Breast epithelium (tissue), 4 donors: ENCODE results near the gene AHRR. TPM values are rescaled to one million over a fixed set of nuclear protein-coding genes. Genes with fewer than 3 reads are reported as not detected.
"Not testable (repeated sequence)": the region's sequence is repeated elsewhere in the genome, so short reads cannot be mapped to it uniquely, and the experiment has no call there.

Source experiments
- DNase-seq, 2 donors: peaks; one replicate each; pipeline ENCODE4 v3.0.0-alpha.2; 2019; ENCODE audit warnings: low spot score in 2 of 2
- H3K27ac ChIP-seq, 2 donors: fragments of 200-600 bp; sonication (generic) in 1 of 2; one replicate each; pipeline ENCODE4 v1.5.1; 2016 to 2019; ENCODE audit warnings: mild to moderate bottlenecking in 1 of 2
- H3K27me3 ChIP-seq, 2 donors: fragments of 200-600 bp; sonication (generic) in 1 of 2; one replicate each; pipeline versions ENCODE4 v1.5.1 to v1.6.0; 2017 to 2019; ENCODE audit warnings: control low read depth in 1 of 2, mild to moderate bottlenecking in 1 of 2
- H3K36me3 ChIP-seq: fragments of 200-600 bp; one replicate; pipeline ENCODE4 v1.5.1; 2019
- H3K4me1 ChIP-seq, 2 donors: fragments of 200-600 bp; sonication (generic); one replicate each; pipeline ENCODE4 v1.5.1; 2016 to 2019; ENCODE audit warnings: control low read depth in 1 of 2
- H3K4me3 ChIP-seq, 3 donors: fragments of 200-600 bp; sonication (generic); 1 replicate in 2 of 3; 2 replicates in 1 of 3; pipeline ENCODE4 v1.5.1; 2016 to 2019; ENCODE audit warnings: mild to moderate bottlenecking in 3 of 3, moderate library complexity in 2 of 3
- H3K9me3 ChIP-seq, 2 donors: fragments of 200-600 bp; sonication (generic) in 1 of 2; one replicate each; pipeline ENCODE4 v1.5.1; 2016 to 2019; ENCODE audit warnings: control low read depth in 1 of 2
- POLR2A ChIP-seq: fragments of 450-650 bp; IDR thresholded peaks from one replicate; pipeline ENCODE4 v1.6.1; 2016; ENCODE audit warnings: antibody characterized with exemption, mild to moderate bottlenecking, moderate library complexity
- POLR2AphosphoS5 ChIP-seq, 3 donors: sonication (generic); formaldehyde crosslinking; IDR thresholded peaks; one replicate each; pipeline ENCODE4 v1.6.1; 2017; ENCODE audit warnings: antibody characterized with exemption in 3 of 3
- intact Hi-C: fragments of 100-400 bp; cut with DNase I; formaldehyde crosslinking; loops from one replicate; pipeline ENCODE4 v1.15.1; 2023; ENCODE audit warnings: low total_unique reads
- total RNA-seq, 3 donors: library from RNA; depleted of rRNA; stranded (reverse); fragments of >200 nt; gene quantifications; one replicate each; pipeline ENCODE4 v1.1.0, GENCODE V29; 2016
- TF ChIP-seq, protein P1 (sequence below), 3 donors: fragments of 450-650 bp; IDR thresholded peaks; one replicate each; pipeline ENCODE4 v1.5.1; 2016 to 2017; ENCODE audit warnings: antibody characterized with exemption in 3 of 3, mild to moderate bottlenecking in 3 of 3, moderate library complexity in 3 of 3

The AHRR gene
- total RNA-seq, 3 donors from 2014 or later, result 0.88 to 0.98 TPM; not detected in 1

DNA sequence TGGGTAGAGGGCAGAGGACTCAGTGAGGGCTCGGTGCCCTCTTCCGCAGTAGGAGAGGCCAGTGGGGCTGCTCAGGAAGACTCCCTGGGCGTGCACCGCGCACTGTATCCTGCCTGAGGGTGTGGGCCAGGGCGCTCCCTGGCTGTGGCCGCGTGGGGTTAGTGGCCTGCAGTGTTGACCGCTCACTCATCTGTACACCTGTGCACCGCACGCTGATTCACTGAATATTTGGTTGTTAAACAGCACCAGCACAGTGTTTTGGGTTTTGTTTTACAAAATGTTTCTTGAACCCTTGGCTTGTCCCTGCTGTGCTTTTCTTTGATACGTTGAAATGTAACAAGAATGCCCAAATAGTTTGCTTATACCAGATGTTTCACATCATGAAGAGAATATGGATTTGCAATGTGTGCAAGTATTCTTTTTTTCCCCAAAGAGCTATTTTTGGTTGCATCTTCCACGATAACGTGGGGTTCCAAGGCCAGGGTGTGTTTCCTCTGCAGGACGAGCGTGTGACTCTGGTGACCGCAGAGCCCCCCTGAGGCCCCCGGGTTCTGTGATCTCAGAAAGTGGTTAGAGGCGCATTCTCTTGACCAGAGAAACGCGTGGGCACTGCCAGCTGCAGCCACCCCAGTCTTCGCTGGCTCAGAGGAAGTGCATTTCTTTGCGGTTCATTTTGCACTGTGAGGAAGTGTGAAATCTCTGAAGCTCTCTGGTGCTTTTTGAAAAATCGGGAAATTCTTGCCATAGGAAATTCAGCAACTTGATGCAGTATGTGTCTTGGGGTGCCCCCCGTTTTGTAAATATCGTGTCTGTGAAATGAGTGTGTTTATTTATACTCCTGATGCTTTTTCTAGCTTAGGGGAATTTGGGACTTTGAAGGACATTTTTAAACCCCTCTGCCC lies 46.9 kb downstream of the AHRR start:
- Histone ChIP-seq H3K9me3 (peaks cover 6 to 14% of the 10 kb centered on the region in 2 donors), H3K27ac (no peak overlapping the region)
- DNase-seq, result peak in 1 of 2 donors; percentile 10

DNA sequence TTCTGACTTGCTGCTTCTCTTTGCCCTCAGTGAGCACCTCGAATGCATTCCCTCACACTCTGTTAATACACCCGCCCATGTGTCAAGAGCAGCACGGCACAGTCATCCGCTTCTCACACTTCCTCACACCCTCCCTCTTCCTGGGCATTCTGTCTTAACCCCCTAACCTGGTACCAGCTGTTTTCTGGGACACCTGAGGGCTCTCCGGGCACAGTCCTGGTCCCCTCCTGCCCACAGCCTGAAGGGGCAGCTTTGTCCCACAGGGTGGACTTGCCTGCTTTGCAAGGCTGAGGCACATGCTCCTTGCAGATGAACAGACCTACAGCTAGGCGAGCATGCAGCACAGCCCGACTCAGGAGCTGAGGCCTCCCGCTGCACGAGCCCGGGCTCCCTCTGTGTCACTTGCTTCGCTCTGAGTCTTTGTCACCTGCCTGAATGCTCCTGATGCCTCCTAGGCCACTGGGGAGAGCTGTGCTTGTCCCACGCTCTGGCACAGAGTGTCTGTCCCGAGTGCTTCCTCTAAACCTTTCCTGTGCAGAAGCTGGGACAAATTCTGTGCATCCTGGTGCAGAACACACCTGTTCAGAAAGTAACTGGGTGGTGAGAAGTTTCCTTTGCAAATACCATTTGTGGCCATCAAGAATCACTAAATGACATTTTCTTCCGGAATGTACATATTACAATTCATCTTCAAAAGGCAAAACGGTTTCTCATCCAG lies 47.8 kb downstream of the AHRR start:
- intact Hi-C loops, result no loop called here
- Histone ChIP-seq H3K9me3 (peaks cover 5 to 14% of the 10 kb centered on the region in 2 donors), H3K4me1 (peaks cover 0 to 6% of the 10 kb centered on the region in 2 donors), H3K27ac (no peak overlapping the region), H3K36me3 (no peaks in the 10 kb centered on the region), H3K27me3 (no peaks in the 10 kb centered on the region), H3K4me3 (no peak overlapping the region)
- DNase-seq, result peak in 1 of 2 donors; percentile 10
- TF ChIP-seq, protein P1, sequence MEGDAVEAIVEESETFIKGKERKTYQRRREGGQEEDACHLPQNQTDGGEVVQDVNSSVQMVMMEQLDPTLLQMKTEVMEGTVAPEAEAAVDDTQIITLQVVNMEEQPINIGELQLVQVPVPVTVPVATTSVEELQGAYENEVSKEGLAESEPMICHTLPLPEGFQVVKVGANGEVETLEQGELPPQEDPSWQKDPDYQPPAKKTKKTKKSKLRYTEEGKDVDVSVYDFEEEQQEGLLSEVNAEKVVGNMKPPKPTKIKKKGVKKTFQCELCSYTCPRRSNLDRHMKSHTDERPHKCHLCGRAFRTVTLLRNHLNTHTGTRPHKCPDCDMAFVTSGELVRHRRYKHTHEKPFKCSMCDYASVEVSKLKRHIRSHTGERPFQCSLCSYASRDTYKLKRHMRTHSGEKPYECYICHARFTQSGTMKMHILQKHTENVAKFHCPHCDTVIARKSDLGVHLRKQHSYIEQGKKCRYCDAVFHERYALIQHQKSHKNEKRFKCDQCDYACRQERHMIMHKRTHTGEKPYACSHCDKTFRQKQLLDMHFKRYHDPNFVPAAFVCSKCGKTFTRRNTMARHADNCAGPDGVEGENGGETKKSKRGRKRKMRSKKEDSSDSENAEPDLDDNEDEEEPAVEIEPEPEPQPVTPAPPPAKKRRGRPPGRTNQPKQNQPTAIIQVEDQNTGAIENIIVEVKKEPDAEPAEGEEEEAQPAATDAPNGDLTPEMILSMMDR (IDR thresholded peaks at IDR 0.05), result no peak
- no peak for TF ChIP-seq POLR2AphosphoS5 (IDR thresholded peaks at IDR 0.05)
- TF ChIP-seq POLR2A, result no peak

More for the DNA sequence above, 46.9 kb downstream of the AHRR start:
- TF ChIP-seq, protein P1 (IDR thresholded peaks at IDR 0.05), result no peak
- no peak for TF ChIP-seq POLR2AphosphoS5 (IDR thresholded peaks at IDR 0.05)
- no peak for TF ChIP-seq POLR2A
- Histone ChIP-seq H3K27me3 (no peaks in the 10 kb centered on the region), H3K4me3 (no peak overlapping the region), H3K4me1 (no peaks in the 10 kb centered on the region), H3K36me3 (no peaks in the 10 kb centered on the region)
- intact Hi-C loops, result no loop called here

DNA sequence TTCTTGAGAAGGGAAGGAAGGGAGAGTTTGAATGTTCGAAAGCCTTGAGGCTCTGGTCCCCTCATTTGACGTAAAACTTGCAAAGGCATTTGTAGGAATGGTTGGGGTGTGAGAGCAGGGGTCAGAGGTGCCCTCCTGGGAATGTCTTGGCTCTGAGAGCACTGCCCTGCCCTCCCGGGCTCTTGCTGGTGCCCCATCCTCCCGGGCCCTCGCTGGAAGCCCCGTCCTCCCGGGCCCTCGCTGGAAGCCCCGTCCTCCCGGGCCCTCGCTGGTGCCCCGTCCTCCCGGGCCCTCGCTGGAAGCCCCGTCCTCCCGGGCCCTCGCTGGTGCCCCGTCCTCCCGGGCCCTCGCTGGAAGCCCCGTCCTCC lies 48.3 kb downstream of the AHRR start:
- H3K4me3 ChIP-seq, intact Hi-C loops, H3K4me1 ChIP-seq, H3K27me3 ChIP-seq, H3K36me3 ChIP-seq, DNase-seq, H3K27ac ChIP-seq: not testable (repeated sequence)
- H3K9me3 ChIP-seq, result peaks cover 5 to 14% of the 10 kb centered on the region in 2 donors

DNA sequence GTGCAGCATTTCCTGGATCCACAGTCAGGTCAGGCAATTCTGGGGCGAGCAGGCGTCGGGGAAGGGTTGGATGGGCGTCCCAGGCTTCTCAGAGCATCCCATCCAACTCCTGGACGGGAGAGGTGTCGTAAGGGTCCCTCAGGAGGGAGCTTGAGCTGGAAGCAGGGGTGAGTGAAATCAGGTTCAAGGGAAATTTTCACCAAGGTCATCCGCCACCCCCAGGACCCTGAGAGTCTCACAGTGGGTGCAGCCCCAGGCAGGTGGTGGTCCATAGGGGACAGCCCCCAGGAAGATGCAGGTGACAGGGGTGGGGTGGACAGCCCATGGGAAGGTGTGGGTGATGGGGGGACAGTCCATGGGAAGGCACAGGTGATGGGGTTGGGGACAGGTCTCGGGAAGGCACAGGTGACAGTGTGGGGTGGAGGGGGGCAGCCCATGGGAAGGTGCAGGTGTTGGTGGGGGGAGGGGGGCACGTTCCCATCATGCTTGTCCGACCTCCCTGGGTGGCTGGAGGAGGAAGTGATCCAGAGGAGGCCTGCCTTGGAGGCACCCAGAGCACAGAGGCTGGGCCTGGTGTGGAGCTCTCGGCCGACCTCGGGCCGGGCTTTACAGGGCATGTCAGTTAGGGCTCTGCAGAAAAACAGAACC lies 48.9 kb downstream of the AHRR start:
- H3K4me1 ChIP-seq, result peaks cover 0 to 6% of the 10 kb centered on the region in 2 donors
- TF ChIP-seq POLR2AphosphoS5 (IDR thresholded peaks at IDR 0.05), result no peak
- TF ChIP-seq, protein P1 (IDR thresholded peaks at IDR 0.05), result no peak
- no peak for TF ChIP-seq POLR2A
- no peak overlapping the region for H3K4me3 ChIP-seq
- H3K36me3 ChIP-seq, result no peaks in the 10 kb centered on the region
- H3K27me3 ChIP-seq, result no peaks in the 10 kb centered on the region
- H3K27ac ChIP-seq, result no peak overlapping the region
- intact Hi-C loops, result no loop called here
- DNase-seq, result peak in 1 of 2 donors; percentile 6
- H3K9me3 ChIP-seq, result peaks cover 5 to 14% of the 10 kb centered on the region in 2 donors

DNA sequence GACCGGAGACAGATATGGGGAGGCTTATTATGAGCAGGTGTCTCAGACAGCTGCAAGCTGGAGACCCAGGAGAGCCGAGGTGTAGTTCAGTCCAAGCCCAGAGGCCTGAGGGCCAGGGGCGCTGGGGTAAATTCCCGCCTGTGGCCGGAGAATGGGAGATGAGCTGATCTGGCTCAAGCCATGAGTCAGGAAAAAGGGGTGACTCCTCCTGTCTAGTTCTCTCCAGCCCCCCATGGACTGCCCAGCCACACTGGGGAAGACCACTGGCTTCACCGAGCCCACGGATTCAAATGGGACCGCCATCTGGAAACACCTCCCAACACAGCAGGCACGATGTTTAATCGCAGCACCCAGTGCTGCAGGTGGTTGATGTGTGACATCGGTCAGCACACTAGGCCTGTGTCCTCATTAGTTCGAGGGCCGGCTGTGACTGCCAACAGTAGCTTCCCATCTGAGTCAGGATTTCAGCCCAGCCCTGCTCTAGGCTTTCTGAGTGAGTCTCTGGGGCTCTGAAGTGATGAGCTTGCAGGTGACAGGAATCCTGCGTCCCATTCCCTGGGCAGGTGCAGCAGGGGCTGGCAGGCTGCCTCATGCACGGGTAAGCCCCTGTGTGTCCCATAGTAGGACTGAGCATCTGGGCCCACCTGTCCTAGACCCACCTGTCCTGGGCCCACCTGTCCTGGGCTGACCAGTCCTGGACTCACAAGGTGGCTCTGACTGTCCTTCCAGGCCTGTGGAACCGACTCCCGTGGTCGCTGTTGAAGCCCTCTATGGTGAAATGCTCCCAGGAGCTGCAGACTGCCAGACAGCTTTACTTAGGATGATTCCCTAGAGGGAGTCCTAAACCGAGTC lies 49.7 kb downstream of the AHRR start:
- intact Hi-C loops, result no loop called here
- H3K27me3 ChIP-seq, result no peaks in the 10 kb centered on the region
- peak; percentile 9 to 34 for DNase-seq
- H3K4me1 ChIP-seq, result peaks cover 0 to 6% of the 10 kb centered on the region in 2 donors
- H3K9me3 ChIP-seq, result peaks cover under 1 to 9% of the 10 kb centered on the region in 2 donors
- H3K36me3 ChIP-seq, result no peaks in the 10 kb centered on the region
- H3K4me3 ChIP-seq, result no peak overlapping the region
- no peak overlapping the region for H3K27ac ChIP-seq
- TF ChIP-seq POLR2A, result no peak
- TF ChIP-seq, protein P1 (IDR thresholded peaks at IDR 0.05), result no peak
- no peak for TF ChIP-seq POLR2AphosphoS5 (IDR thresholded peaks at IDR 0.05)
